GM23338 (cell line): ENCODE data around the gene SOX2. TPM values are rescaled to one million over a fixed set of nuclear protein-coding genes. Genes with fewer than 3 reads are reported as not detected.

Experiments used
- ATAC-seq: fragments of 200-7000 bp; cut with Tn5 transposase; 3 replicates; pipeline ENCODE4 v1.9.1; 2020
- DNase-seq: peaks from one replicate; pipeline ENCODE4 v3.0.0-alpha.2; 2015; ENCODE audit warnings: low spot score
- H2AFZ ChIP-seq: fragments of 200-600 bp; sonication (generic); 2 replicates; pipeline ENCODE4 v1.8.0; 2016; ENCODE audit warnings: antibody characterized with exemption, mild to moderate bottlenecking, moderate library complexity
- H3F3A ChIP-seq: fragments of 200-600 bp; sonication (generic); replicated peaks from 2 replicates; pipeline ENCODE4 v1.8.0; 2017; ENCODE audit warnings: antibody characterized with exemption, mixed run types, low read depth
- H3K27ac ChIP-seq: fragments of 200-600 bp; sonication (generic); 2 replicates; pipeline ENCODE4 v1.6.1; 2016; ENCODE audit warnings: low read depth
- H3K27me3 ChIP-seq: fragments of 200-600 bp; sonication (generic); 2 replicates; pipeline ENCODE4 v1.8.0; 2016; ENCODE audit warnings: mild to moderate bottlenecking, mixed run types, moderate library complexity; ENCODE audit not compliant: insufficient read depth
- H3K36me3 ChIP-seq: fragments of 200-600 bp; sonication (generic); 2 replicates; pipeline ENCODE4 v1.8.0; 2016; ENCODE audit warnings: mild to moderate bottlenecking; ENCODE audit not compliant: insufficient read depth
- H3K4me1 ChIP-seq: fragments of 200-600 bp; sonication (generic); 2 replicates; pipeline ENCODE4 v1.8.0; 2016; ENCODE audit warnings: mild to moderate bottlenecking, moderate library complexity; ENCODE audit not compliant: insufficient read depth
- H3K4me2 ChIP-seq: fragments of 200-600 bp; sonication (generic); 2 replicates; pipeline ENCODE4 v1.7.1; 2017; ENCODE audit warnings: mixed run types
- H3K4me3 ChIP-seq: fragments of 200-600 bp; sonication (generic); 2 replicates; pipeline ENCODE4 v1.6.1; 2016; ENCODE audit warnings: mixed run types
- H3K79me2 ChIP-seq: fragments of 200-600 bp; sonication (generic); replicated peaks from 2 replicates; pipeline ENCODE4 v1.8.0; 2017; ENCODE audit warnings: mild to moderate bottlenecking; ENCODE audit not compliant: insufficient read depth
- H3K9me2 ChIP-seq: fragments of 200-600 bp; sonication (generic); 2 replicates; pipeline ENCODE4 v1.8.0; 2017; ENCODE audit not compliant: insufficient read depth
- H4K20me1 ChIP-seq: fragments of 200-600 bp; sonication (generic); replicated peaks from 2 replicates; pipeline ENCODE4 v1.8.0; 2017; ENCODE audit warnings: mild to moderate bottlenecking; ENCODE audit not compliant: insufficient read depth
- H3K27ac Mint-ChIP-seq: 2 replicates; pipeline ENCODE4 v1.8.0; 2020; ENCODE audit warnings: inconsistent platforms, mild to moderate bottlenecking, moderate library complexity, mixed read lengths
- H3K27me3 Mint-ChIP-seq: 3 replicates; pipeline ENCODE4 v1.8.0; 2022; ENCODE audit warnings: low read depth, mild to moderate bottlenecking, moderate library complexity, mixed read lengths, inconsistent platforms; ENCODE audit not compliant: insufficient read depth, poor library complexity
- H3K36me3 Mint-ChIP-seq: 3 replicates; pipeline ENCODE4 v1.8.0; 2021; ENCODE audit warnings: low read depth, mild to moderate bottlenecking, inconsistent platforms, moderate library complexity, mixed read lengths
- H3K4me1 Mint-ChIP-seq: 3 replicates; pipeline ENCODE4 v1.8.0; 2020; ENCODE audit warnings: mild to moderate bottlenecking, inconsistent platforms, mixed read lengths
- H3K4me3 Mint-ChIP-seq: 3 replicates; pipeline ENCODE4 v1.8.0; 2021; ENCODE audit warnings: moderate library complexity, mild to moderate bottlenecking, inconsistent platforms, mixed read lengths
- H3K9me3 Mint-ChIP-seq: 3 replicates; pipeline ENCODE4 v1.8.0; 2020; ENCODE audit warnings: moderate library complexity, mild to moderate bottlenecking, inconsistent platforms, mixed read lengths
- CREB1 ChIP-seq: fragments of 250-450 bp; sonication (Bioruptor Pico); IDR thresholded peaks from 2 replicates; pipeline ENCODE4 v1.5.0; 2020; ENCODE audit warnings: low read depth, mild to moderate bottlenecking, moderate library complexity
- EZH2 ChIP-seq: fragments of 200-600 bp; sonication (generic); IDR thresholded peaks from one replicate; pipeline ENCODE4 v1.8.0; 2017; ENCODE audit warnings: antibody characterized with exemption, mild to moderate bottlenecking, low read depth; ENCODE audit not compliant: unreplicated experiment
- EZH2phosphoT487 ChIP-seq: fragments of 200-600 bp; sonication (generic); IDR thresholded peaks from one replicate; pipeline ENCODE4 v1.8.1; 2018; ENCODE audit warnings: antibody characterized with exemption; ENCODE audit not compliant: unreplicated experiment
- JUNB ChIP-seq: IDR thresholded peaks from one replicate; pipeline ENCODE4 v1.6.1; 2016; ENCODE audit warnings: antibody characterized with exemption; ENCODE audit not compliant: unreplicated experiment
- NANOG ChIP-seq: IDR thresholded peaks from 2 replicates; pipeline ENCODE4 v1.6.1; 2016; ENCODE audit warnings: antibody characterized with exemption, borderline replicate concordance
- POLR2AphosphoS5 ChIP-seq: IDR thresholded peaks from 2 replicates; pipeline ENCODE4 v1.6.1; 2016; ENCODE audit warnings: antibody characterized with exemption, low read depth
- STAT1 ChIP-seq: IDR thresholded peaks from one replicate; pipeline ENCODE4 v1.6.1; 2016; ENCODE audit warnings: antibody characterized with exemption; ENCODE audit not compliant: unreplicated experiment
- ZNF331 ChIP-seq: fragments of 250-450 bp; sonication (Bioruptor Pico); IDR thresholded peaks from 2 replicates; pipeline ENCODE4 v1.5.0; 2020; ENCODE audit warnings: low read depth, mild to moderate bottlenecking, moderate library complexity
- polyA plus RNA-seq: library from polyadenylated mRNA; unstranded; fragments of >200 nt; fragmentation: Nextera tagmentation; extraction: Ambion mirVana; gene quantifications from 2 replicates; pipeline ENCODE4 v1.2.1, GENCODE V29; 2016
- total RNA-seq: library from RNA; depleted of rRNA; stranded (reverse); fragments of >200 nt; shearing (Covaris generic); gene quantifications from 2 replicates; pipeline ENCODE4 v1.2.3, GENCODE V29; 2014
- TF ChIP-seq, protein P1 (sequence below), 2 experiments: fragments of 200-600 bp in 1 of 2; sonication (generic) in 1 of 2; conservative IDR thresholded peaks; 2 replicates each; pipeline versions ENCODE4 v1.5.1 to v1.6.1; 2016 to 2017; ENCODE audit warnings: antibody characterized with exemption in 2 of 2, low read depth in 2 of 2, mild to moderate bottlenecking in 2 of 2, moderate library complexity in 1 of 2

The SOX2 gene
- total and polyA plus RNA-seq, 2 experiments from 2014 or later = 105 to 228 TPM

DNA sequence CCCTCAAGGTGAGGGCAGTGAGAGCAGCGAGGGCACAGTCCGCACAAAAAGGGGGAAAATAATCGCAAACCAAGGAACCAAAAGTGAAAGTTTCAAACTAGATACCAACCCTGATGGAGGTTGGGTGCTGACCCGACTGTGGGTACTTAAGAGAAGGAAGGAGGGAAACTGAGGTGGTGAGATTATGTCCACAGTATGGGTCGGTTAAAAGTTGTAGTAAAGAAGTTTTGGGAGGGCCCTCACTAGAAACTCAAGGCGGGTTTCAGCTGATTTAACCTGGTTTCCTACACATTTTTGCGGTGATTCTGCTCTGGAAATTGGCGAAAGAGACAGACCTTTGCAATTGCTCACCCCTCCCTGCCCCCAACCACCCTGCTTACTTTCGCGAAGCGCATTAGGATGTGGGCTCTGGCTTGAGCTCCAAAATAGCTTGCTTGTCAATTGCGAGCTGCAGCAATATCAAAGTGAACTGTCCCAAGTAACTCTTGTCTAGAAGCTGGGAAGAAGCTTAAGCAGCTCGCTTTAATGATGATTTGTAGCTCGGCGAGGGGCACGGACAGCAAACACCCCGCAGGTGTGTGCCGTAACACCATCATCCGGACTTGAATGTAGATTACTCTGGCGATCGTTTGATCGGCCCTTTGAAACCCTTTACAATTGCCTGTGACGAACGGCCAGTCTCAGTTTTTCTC, 15.8 kb downstream of the SOX2 start (continued):
- TF ChIP-seq, protein P1, sequence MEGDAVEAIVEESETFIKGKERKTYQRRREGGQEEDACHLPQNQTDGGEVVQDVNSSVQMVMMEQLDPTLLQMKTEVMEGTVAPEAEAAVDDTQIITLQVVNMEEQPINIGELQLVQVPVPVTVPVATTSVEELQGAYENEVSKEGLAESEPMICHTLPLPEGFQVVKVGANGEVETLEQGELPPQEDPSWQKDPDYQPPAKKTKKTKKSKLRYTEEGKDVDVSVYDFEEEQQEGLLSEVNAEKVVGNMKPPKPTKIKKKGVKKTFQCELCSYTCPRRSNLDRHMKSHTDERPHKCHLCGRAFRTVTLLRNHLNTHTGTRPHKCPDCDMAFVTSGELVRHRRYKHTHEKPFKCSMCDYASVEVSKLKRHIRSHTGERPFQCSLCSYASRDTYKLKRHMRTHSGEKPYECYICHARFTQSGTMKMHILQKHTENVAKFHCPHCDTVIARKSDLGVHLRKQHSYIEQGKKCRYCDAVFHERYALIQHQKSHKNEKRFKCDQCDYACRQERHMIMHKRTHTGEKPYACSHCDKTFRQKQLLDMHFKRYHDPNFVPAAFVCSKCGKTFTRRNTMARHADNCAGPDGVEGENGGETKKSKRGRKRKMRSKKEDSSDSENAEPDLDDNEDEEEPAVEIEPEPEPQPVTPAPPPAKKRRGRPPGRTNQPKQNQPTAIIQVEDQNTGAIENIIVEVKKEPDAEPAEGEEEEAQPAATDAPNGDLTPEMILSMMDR (conservative IDR thresholded peaks at IDR 0.05; ENCODE audit: low read depth in 2 of 2) = no peak
- TF ChIP-seq EZH2 (peak; percentile 36), CREB1 (0 out of 2 replicates have a peak, but pooled peaks have one; percentile 7), EZH2phosphoT487 (no peak)

DNA sequence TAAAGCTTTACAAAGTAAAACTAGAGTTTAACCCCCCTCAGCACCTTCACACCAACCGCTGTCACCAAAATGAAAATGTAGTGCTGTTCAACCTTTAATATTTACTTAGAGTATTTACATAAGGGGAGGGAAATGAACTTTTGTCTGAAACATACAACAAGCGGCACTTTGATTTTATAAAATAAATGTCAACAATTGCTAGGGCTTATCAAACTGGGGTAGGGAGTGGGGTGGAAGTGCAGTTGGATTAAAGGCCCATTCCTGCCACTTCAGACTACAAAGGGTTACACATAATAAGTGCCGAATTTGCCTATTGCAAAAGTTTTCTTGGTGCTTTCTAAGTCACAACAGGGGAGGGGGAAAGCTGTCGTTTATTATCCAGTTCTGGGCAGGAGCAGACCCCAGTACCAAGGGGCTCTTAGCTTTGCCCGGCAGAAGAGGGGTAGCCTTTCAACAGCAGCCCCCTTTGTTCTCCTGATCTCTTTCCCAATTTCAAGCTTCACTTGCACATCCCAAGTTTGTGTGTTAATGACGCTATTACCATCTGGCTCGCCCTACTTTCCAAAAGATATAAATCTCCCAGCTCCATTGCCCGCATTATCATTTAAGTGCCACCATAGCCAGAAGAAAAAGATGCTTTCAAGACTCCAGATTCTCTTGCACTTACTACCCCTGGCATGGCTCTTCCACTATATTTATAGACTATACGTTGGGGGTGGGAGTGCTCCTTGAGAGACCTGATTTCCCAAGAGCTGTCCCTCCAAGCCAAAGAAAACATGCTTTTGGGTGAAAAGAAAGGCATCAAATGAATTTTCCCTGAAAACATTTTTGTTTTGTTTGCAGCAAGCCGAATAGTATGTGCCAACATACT, 17.0 kb downstream of the SOX2 start:
- H3K4me1 Mint-ChIP-seq = peaks cover 69% of the 10 kb centered on the region
- H4K20me1 ChIP-seq = no peaks in the 10 kb centered on the region
- peak overlapping the region; percentile 61 for H3K4me3 ChIP-seq
- H3K4me2 ChIP-seq = peak overlapping the region; percentile 92
- no peak overlapping the region for H2AFZ ChIP-seq
- H3K4me3 Mint-ChIP-seq = peak overlapping the region; percentile 57
- no peaks in the 10 kb centered on the region; the same call in 2 of the 3 replicates for H3K36me3 Mint-ChIP-seq
- DNase-seq (no peak), ATAC-seq (no peak)
- H3K27me3 Mint-ChIP-seq = peaks cover 63% of the 10 kb centered on the region
- peaks cover 2% of the 10 kb centered on the region; the same call in 1 of the 3 replicates for H3K9me3 Mint-ChIP-seq
- H3K36me3 ChIP-seq = no peaks in the 10 kb centered on the region
- H3K27ac ChIP-seq = no peak overlapping the region
- peaks cover 64% of the 10 kb centered on the region for H3K4me1 ChIP-seq
- H3K79me2 ChIP-seq = no peaks in the 10 kb centered on the region; the same call in 1 of the 2 replicates
- H3K27me3 ChIP-seq = peaks cover 60% of the 10 kb centered on the region
- no peaks in the 10 kb centered on the region for H3K9me2 ChIP-seq
- no peak overlapping the region for H3K27ac Mint-ChIP-seq
- TF ChIP-seq NANOG (no peak), EZH2 (peak; percentile 10)
- H3F3A ChIP-seq = peaks cover 8% of the 10 kb centered on the region; the same call in 1 of the 2 replicates

- H3K27ac Mint-ChIP-seq = no peak overlapping the region
- TF ChIP-seq CREB1 (no peak), ZNF331 (CRISPR knock-in tag) (no peak), POLR2AphosphoS5 (no peak), STAT1 (no peak), JUNB (no peak), EZH2phosphoT487 (no peak)
Measured at GRCh38 chr3:181729341-181729869, 17.7 kb downstream of the SOX2 start.

More at GRCh38 chr3:181729341-181729869, 17.7 kb downstream of the SOX2 start:
- H4K20me1 ChIP-seq = no peaks in the 10 kb centered on the region
- peaks cover 8% of the 10 kb centered on the region; the same call in 1 of the 2 replicates for H3F3A ChIP-seq
- H3K27me3 ChIP-seq = peaks cover 59% of the 10 kb centered on the region
- no peaks in the 10 kb centered on the region for H3K36me3 ChIP-seq
- Mint-ChIP-seq H3K9me3 (no peaks in the 10 kb centered on the region), H3K27me3 (peaks cover 62% of the 10 kb centered on the region), H3K4me1 (peaks cover 63% of the 10 kb centered on the region), H3K4me3 (peak overlapping the region; percentile 57), H3K36me3 (no peaks in the 10 kb centered on the region; the same call in 2 of the 3 replicates)
- H3K4me3 ChIP-seq = peak overlapping the region; percentile 61
- no peaks in the 10 kb centered on the region; the same call in 1 of the 2 replicates for H3K79me2 ChIP-seq
- ATAC-seq (no peak), DNase-seq (no peak)
- H2AFZ ChIP-seq = no peak overlapping the region
- peaks cover 57% of the 10 kb centered on the region for H3K4me1 ChIP-seq
- H3K9me2 ChIP-seq = no peaks in the 10 kb centered on the region
- peak overlapping the region; percentile 92 for H3K4me2 ChIP-seq
- H3K27ac ChIP-seq = no peak overlapping the region
